ENCODE results near the gene DIO3.

Gene DIO3

GRCh38 chr14:101600891-101601605 lies 39.8 kb downstream of the DIO3 start:
- no peak for TF ChIP-seq CTCF (IDR thresholded peaks at IDR 0.05; ENCODE audit: extremely low read depth, missing control alignments)
- DNase-seq (ENCODE audit: low spot score) = no peak

GRCh38 chr14:101601606-101602465 lies 40.5 kb downstream of the DIO3 start:
- no peak for TF ChIP-seq CTCF (IDR thresholded peaks at IDR 0.05; ENCODE audit: extremely low read depth, missing control alignments)
- no peak for DNase-seq (ENCODE audit: low spot score)

GRCh38 chr14:101602466-101602840 lies 41.2 kb downstream of the DIO3 start:
- no peak for TF ChIP-seq CTCF (IDR thresholded peaks at IDR 0.05; ENCODE audit: extremely low read depth, missing control alignments)
- DNase-seq (ENCODE audit: low spot score) = no peak

GRCh38 chr14:101603096-101603495 lies 41.8 kb downstream of the DIO3 start:
- no peak for TF ChIP-seq CTCF (IDR thresholded peaks at IDR 0.05; ENCODE audit: extremely low read depth, missing control alignments)
- DNase-seq (ENCODE audit: low spot score) = no peak

- DNase-seq (ENCODE audit: low spot score) = no peak
- TF ChIP-seq CTCF (IDR thresholded peaks at IDR 0.05; ENCODE audit: extremely low read depth, missing control alignments) = no peak
These were observed 43.1 kb downstream of the DIO3 start for GRCh38 chr14:101604228-101604934.

- no peak for TF ChIP-seq CTCF (IDR thresholded peaks at IDR 0.05; ENCODE audit: extremely low read depth, missing control alignments)
- no peak for DNase-seq (ENCODE audit: low spot score)
These were observed 43.9 kb downstream of the DIO3 start for GRCh38 chr14:101604935-101605780.

Data from GM20000 (cell line).